Common myeloid progenitor, CD34-positive (primary cell): ENCODE results near the gene STARD10.

Source experiments
- CTCF ChIA-PET: fragments of 350-600 bp; sonication (Branson Sonifier 250); formaldehyde crosslinking; loops from one replicate; lab custom pipeline; 2021; ENCODE audit warnings: antibody characterized with exemption; lab: Charles Lee
- POLR2A ChIA-PET: fragments of 350-600 bp; sonication (Branson Sonifier 250); formaldehyde crosslinking; loops from one replicate; lab custom pipeline; 2021; ENCODE audit warnings: antibody characterized with exemption; lab: Charles Lee
- DNase-seq, 3 donors: peaks; one replicate each; pipeline versions ENCODE4 v3.0.0 to v3.0.0-alpha.2; 2013
- H3K27ac ChIP-seq, 2 experiments: 1 replicate in 1 of 2; 2 replicates in 1 of 2; pipeline ENCODE4 v1.7.0; 2013; ENCODE audit warnings: inconsistent platforms in 2 of 2, low read length in 2 of 2, mild to moderate bottlenecking in 2 of 2, low read depth in 1 of 2, moderate library complexity in 1 of 2; ENCODE audit not compliant: severe bottlenecking in 2 of 2, insufficient read depth in 1 of 2, poor library complexity in 1 of 2
- H3K27me3 ChIP-seq, 5 experiments: replicated peaks in 2 of 5; 1 replicate in 3 of 5; 2 replicates in 2 of 5; pipeline versions ENCODE4 v1.6.1 to v1.7.0; 2013; ENCODE audit warnings: low read length in 4 of 5, mild to moderate bottlenecking in 2 of 5, moderate library complexity in 2 of 5, inconsistent platforms in 1 of 5; ENCODE audit not compliant: insufficient read depth in 5 of 5, control insufficient read depth in 4 of 5
- H3K36me3 ChIP-seq, 4 experiments: 1 replicate in 2 of 4; 2 replicates in 2 of 4; pipeline versions ENCODE4 v1.6.1 to v1.7.0; 2013; ENCODE audit warnings: low read length in 3 of 4, control low read depth in 1 of 4, mild to moderate bottlenecking in 1 of 4; ENCODE audit not compliant: control insufficient read depth in 4 of 4, insufficient read depth in 4 of 4
- H3K4me1 ChIP-seq, 4 experiments: 1 replicate in 3 of 4; 2 replicates in 1 of 4; pipeline versions ENCODE4 v1.6.1 to v1.7.1; 2013; ENCODE audit warnings: low read length in 3 of 4, mild to moderate bottlenecking in 3 of 4, control low read depth in 1 of 4, inconsistent platforms in 1 of 4, moderate library complexity in 1 of 4; ENCODE audit not compliant: control insufficient read depth in 4 of 4, insufficient read depth in 4 of 4; ENCODE audit errors: control extremely low read depth in 1 of 4
- H3K4me3 ChIP-seq, 7 experiments: 1 replicate in 4 of 7; 2 replicates in 3 of 7; pipeline versions ENCODE4 v1.5.1 to v1.7.0; 2013; ENCODE audit warnings: mild to moderate bottlenecking in 7 of 7, low read length in 6 of 7, moderate library complexity in 6 of 7, inconsistent platforms in 2 of 7, low read depth in 2 of 7, control low read depth in 1 of 7; ENCODE audit not compliant: insufficient read depth in 4 of 7, control insufficient read depth in 1 of 7; ENCODE audit errors: extremely low read depth in 1 of 7
- H3K9me3 ChIP-seq, 5 experiments: 1 replicate in 4 of 5; 2 replicates in 1 of 5; pipeline versions ENCODE4 v1.6.1 to v1.7.1; 2013; ENCODE audit warnings: low read length in 4 of 5, mild to moderate bottlenecking in 2 of 5, inconsistent platforms in 1 of 5, low read depth in 1 of 5, moderate library complexity in 1 of 5; ENCODE audit not compliant: control insufficient read depth in 4 of 5, insufficient read depth in 2 of 5; ENCODE audit errors: control extremely low read depth in 1 of 5
- WGBS: methylation state at CpG from one replicate; pipeline ENCODE4 v1.1.5; 2013; ENCODE audit not compliant: insufficient coverage; 5-methylcytosine and 5-hydroxymethylcytosine counted together

Gene STARD10

GRCh38 chr11:72778535-72779494 is 15.0 kb downstream of the STARD10 start:
- Histone ChIP-seq H3K27ac (no peak overlapping the region), H3K9me3 (no peaks in the 10 kb centered on the region), H3K4me1 (peaks cover 0 to 28% (median 16%) of the 10 kb centered on the region in 4 experiments), H3K36me3 (peaks cover 0 to 3% (median 0%) of the 10 kb centered on the region in 4 experiments), H3K4me3 (no peak overlapping the region), H3K27me3 (peaks cover 0 to 5% (median 0%) of the 10 kb centered on the region in 5 experiments)
- POLR2A ChIA-PET = interaction anchor here (0.7 kb wide), 1 partner anchor 27 kb away, joined by 7 read pairs; no protein-coding TSS in a partner anchor
- DNase-seq = no peak
- CTCF ChIA-PET = interaction anchor here (1.0 to 10.4 kb wide), 5 partner anchors 11 to 574 kb away, joined by 3 to 87 read pairs (median 3); partner anchors contain the start of genes ARAP1 and STARD10
- 100% methylated on average over 3 of the region's 7 CpGs for WGBS

DNA sequence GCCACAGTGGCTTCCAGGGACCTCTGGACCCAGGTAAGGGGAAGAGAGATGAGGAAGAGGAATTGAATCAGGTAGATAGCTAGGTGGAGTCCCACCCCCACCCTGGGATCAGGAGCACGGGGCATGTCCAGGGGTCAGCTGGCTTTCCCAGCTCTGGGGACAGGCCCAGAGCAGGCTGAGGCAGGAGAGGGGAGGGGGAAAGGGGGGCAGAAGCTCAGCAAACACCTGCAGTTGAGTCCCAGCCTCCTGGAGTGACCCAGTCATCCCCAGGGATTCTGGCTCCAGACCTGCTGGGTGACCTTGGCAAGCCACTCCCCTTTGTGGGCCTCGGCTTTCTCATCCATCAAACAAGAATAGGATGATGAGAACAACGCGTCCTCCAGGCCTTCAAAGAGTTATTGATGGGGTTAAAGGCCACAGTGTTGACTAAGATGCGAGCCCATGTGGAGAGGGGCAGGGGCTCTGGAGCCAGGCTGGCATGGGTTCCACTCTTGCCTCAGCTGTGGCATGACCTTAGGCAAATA is 16.0 kb downstream of the STARD10 start:
- Histone ChIP-seq H3K36me3 (peaks cover 0 to 3% (median 0%) of the 10 kb centered on the region in 4 experiments), H3K9me3 (no peaks in the 10 kb centered on the region), H3K4me1 (peaks cover 0 to 37% (median 20%) of the 10 kb centered on the region in 4 experiments), H3K27me3 (peaks cover 0 to 5% (median 0%) of the 10 kb centered on the region in 5 experiments), H3K27ac (peak overlapping the region in 1 of 2 experiments; percentile 29), H3K4me3 (no peak overlapping the region)
- no peak for DNase-seq
- ChIA-PET POLR2A (interaction anchor here (0.5 kb wide), 1 partner anchor 52 kb away, joined by 3 read pairs; no protein-coding TSS in a partner anchor), CTCF (interaction anchor here (1.0 to 10.4 kb wide), 4 partner anchors 12 to 575 kb away, joined by 3 to 87 read pairs (median 4); partner anchors contain the start of genes ARAP1 and STARD10)
- WGBS = 83% methylated on average over 1 of the region's 5 CpGs

DNA sequence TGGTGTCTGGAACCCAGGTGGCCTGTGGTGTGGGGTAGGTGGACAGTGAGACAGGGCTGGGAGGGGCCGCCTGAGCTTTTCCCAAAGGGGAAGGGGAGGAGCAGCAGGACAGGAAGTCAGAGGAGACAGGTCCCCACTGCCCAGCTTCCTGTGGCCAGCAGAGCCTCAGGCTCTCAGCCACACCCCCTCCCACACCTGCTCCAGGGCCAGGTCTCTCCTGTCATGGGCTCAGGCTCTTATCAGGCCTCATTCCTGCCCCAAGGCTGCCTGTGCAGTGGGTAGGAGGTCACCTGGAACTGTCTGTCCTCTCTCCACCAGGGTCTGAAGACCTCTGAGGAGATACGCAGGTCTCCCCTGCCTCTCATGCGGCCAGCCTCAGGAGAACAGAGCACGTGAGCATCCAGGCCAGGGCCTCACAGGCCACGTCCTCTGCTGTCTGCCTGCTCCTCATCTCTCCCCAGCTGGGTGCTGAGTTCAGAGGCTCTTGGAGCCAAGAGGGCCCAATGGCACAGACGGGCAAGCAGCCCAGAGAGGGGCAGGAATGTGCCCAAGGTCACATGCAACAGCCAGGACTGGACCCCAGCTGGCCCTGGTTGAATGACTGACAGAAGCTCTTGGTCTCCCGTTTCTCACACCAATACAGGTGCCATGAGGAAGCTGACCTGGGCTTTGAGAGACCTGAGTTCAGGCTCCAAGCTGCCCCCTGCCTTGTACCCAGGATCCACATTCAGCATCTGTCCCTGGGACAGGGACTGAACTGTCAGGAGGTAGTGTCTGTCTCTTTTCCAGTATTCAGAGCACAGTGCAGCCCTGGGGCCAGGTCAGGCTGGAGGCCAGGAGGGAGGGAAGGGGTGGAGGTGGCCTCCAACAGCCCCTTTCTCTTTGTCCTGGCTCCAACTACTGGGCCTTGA is 16.7 kb downstream of the STARD10 start:
- peaks cover 0 to 36% (median 14%) of the 10 kb centered on the region in 4 experiments for H3K4me1 ChIP-seq
- 98% methylated on average over 7 of the region's 7 CpGs for WGBS

DNA sequence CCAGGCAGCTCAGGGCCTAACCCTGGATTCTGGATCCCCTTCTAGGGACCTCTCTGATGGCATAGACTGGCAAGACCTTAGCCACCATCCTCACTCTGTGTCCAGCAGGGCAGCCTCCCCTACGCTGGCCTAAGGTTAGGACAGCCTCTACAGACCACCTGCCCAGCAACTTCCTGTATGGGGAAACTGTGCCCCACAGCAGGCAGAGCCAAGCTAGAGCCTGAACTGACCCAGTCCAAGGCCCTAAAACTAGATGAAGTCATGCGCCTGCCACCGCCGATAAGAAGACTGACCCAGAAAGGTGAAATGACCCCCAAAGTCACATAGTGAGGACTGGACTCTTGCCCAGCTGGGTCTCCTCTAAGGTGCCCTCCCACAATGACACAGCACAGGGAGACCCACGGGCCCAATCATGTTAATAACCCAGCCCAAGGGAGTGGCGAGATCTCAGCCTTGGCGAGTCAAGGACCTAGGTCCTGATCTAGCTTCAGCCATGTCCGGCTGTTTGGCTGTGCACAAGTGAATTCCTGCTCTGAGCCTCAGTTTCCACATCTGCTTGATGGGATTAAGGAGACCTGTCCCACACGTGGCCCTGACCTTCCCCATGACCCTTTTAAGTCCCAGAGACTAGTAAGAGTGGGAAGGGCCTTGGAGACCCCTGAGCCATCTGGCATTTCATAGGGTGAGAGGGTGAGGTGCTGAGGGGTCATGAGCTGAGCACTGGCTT is 17.6 kb downstream of the STARD10 start:
- whole genome bisulfite sequencing = 91% methylated on average over 8 of the region's 9 CpGs
- POLR2A ChIA-PET = interaction anchor here (1.2 kb wide), 1 partner anchor 37 kb away, joined by 3 read pairs; no protein-coding TSS in a partner anchor

More for the DNA sequence above, 16.7 kb downstream of the STARD10 start:
- CTCF ChIA-PET = interaction anchor here (1.1 to 10.4 kb wide), 4 partner anchors 13 to 55 kb away, joined by 4 to 87 read pairs (median 4); partner anchors contain the start of genes ARAP1 and STARD10
- no peak overlapping the region for H3K4me3 ChIP-seq
- POLR2A ChIA-PET = interaction anchor here (0.5 kb wide), 1 partner anchor 52 kb away, joined by 3 read pairs; no protein-coding TSS in a partner anchor
- DNase-seq = no peak
- peaks cover 0 to 3% (median 0%) of the 10 kb centered on the region in 4 experiments for H3K36me3 ChIP-seq
- H3K27me3 ChIP-seq = peaks cover 0 to 5% (median 0%) of the 10 kb centered on the region in 5 experiments
- H3K9me3 ChIP-seq = no peaks in the 10 kb centered on the region
- peak overlapping the region in 1 of 2 experiments; percentile 62 for H3K27ac ChIP-seq

GRCh38 chr11:72775288-72776110 is 18.3 kb downstream of the STARD10 start:
- H3K9me3 ChIP-seq = no peaks in the 10 kb centered on the region
- no peak overlapping the region for H3K4me3 ChIP-seq
- peak overlapping the region in 1 of 2 experiments; percentile 62 for H3K27ac ChIP-seq
- 98% methylated on average over 5 of the region's 7 CpGs for WGBS
- H3K27me3 ChIP-seq = peaks cover 0 to 1% (median 0%) of the 10 kb centered on the region in 5 experiments
- POLR2A ChIA-PET = interaction anchor here (1.2 kb wide), 1 partner anchor 38 kb away, joined by 3 read pairs; no protein-coding TSS in a partner anchor
- peaks cover 0 to 3% (median 0%) of the 10 kb centered on the region in 4 experiments for H3K36me3 ChIP-seq
- peaks cover 0 to 29% (median 4%) of the 10 kb centered on the region in 4 experiments for H3K4me1 ChIP-seq
- CTCF ChIA-PET = interaction anchor here (0.5 to 10.4 kb wide), 7 partner anchors 10 to 70 kb away, joined by 3 to 87 read pairs (median 4); partner anchors contain the start of gene STARD10
- DNase-seq = no peak

More for the DNA sequence above, 17.6 kb downstream of the STARD10 start:
- CTCF ChIA-PET = interaction anchor here (0.6 to 10.4 kb wide), 7 partner anchors 11 to 69 kb away, joined by 3 to 87 read pairs (median 4); partner anchors contain the start of gene STARD10
- H3K27ac ChIP-seq = peak overlapping the region in 1 of 2 experiments; percentile 62
- no peak for DNase-seq
- no peak overlapping the region for H3K4me3 ChIP-seq
- peaks cover 0 to 33% (median 11%) of the 10 kb centered on the region in 4 experiments for H3K4me1 ChIP-seq
- H3K9me3 ChIP-seq = no peaks in the 10 kb centered on the region
- peaks cover 0 to 5% (median 0%) of the 10 kb centered on the region in 5 experiments for H3K27me3 ChIP-seq
- peaks cover 0 to 3% (median 0%) of the 10 kb centered on the region in 4 experiments for H3K36me3 ChIP-seq
